HL-60/S4 treated with retinoic acid at 250 ng/mL for 4 days and 3 days (cell line): Measurements from ENCODE around the gene RFX1.

Source experiments
- in situ Hi-C: fragments of 300-500 bp; cut with MboI; formaldehyde crosslinking; loops from 2 replicates; pipeline ENCODE4 v1.7.0; 2022; ENCODE audit warnings: low sequenced_read_pairs

RFX1 gene

GRCh38 chr19:13997631-13997962, 8.5 kb downstream of the RFX1 start:
- in situ Hi-C loops: no loop called here

- in situ Hi-C loops: no loop called here
Measured at GRCh38 chr19:13996928-13997630, 9.0 kb downstream of the RFX1 start.

GRCh38 chr19:13995878-13996765, 10.0 kb downstream of the RFX1 start:
- in situ Hi-C loops: no loop called here

GRCh38 chr19:13995017-13995728, 10.9 kb downstream of the RFX1 start:
- in situ Hi-C loops: no loop called here

GRCh38 chr19:13993590-13994300, 12.4 kb downstream of the RFX1 start:
- in situ Hi-C loops: no loop called here

- in situ Hi-C loops: no loop called here
Measured at GRCh38 chr19:13992025-13992424, 14.1 kb downstream of the RFX1 start.

- in situ Hi-C loops: no loop called here
Measured at GRCh38 chr19:13990085-13990484, 16.0 kb downstream of the RFX1 start.

GRCh38 chr19:13989487-13989886, 16.6 kb downstream of the RFX1 start:
- in situ Hi-C loops: no loop called here

GRCh38 chr19:13987101-13987890, 18.8 kb downstream of the RFX1 start:
- in situ Hi-C loops: no loop called here

GRCh38 chr19:13986348-13986904, 19.7 kb downstream of the RFX1 start:
- in situ Hi-C loops: no loop called here

GRCh38 chr19:13985771-13986347, 20.3 kb downstream of the RFX1 start:
- in situ Hi-C loops: no loop called here

GRCh38 chr19:13984875-13985741, 21.0 kb downstream of the RFX1 start:
- in situ Hi-C loops: no loop called here

- in situ Hi-C loops: no loop called here
Measured at GRCh38 chr19:13984186-13984585, 21.9 kb downstream of the RFX1 start.

GRCh38 chr19:13983213-13983889, 22.8 kb downstream of the RFX1 start:
- in situ Hi-C loops: no loop called here

GRCh38 chr19:13982773-13983172, 23.3 kb downstream of the RFX1 start:
- in situ Hi-C loops: no loop called here

- in situ Hi-C loops: no loop called here
Measured at GRCh38 chr19:13981988-13982501, 24.1 kb downstream of the RFX1 start.

GRCh38 chr19:13981467-13981866, 24.7 kb downstream of the RFX1 start:
- in situ Hi-C loops: no loop called here

- in situ Hi-C loops: no loop called here
Measured at GRCh38 chr19:13981021-13981420, 25.1 kb downstream of the RFX1 start.
